Right atrium auricular region (tissue), 2 donors: ENCODE results near the gene TAS1R2. TPM values are rescaled to one million over a fixed set of nuclear protein-coding genes. Genes with fewer than 3 reads are reported as not detected.

Source experiments
- DNase-seq: peaks from one replicate; pipeline ENCODE4 v3.0.0-alpha.2; 2019; ENCODE audit warnings: low spot score
- H3K27ac ChIP-seq, 2 donors: fragments of 200-600 bp; sonication (generic); 1 replicate in 1 of 2; 2 replicates in 1 of 2; pipeline ENCODE4 v1.5.1; 2016 to 2019
- H3K27me3 ChIP-seq, 2 donors: fragments of 200-600 bp; sonication (generic); one replicate each; pipeline versions ENCODE4 v1.5.1 to v1.6.0; 2017 to 2019
- H3K36me3 ChIP-seq: fragments of 200-600 bp; sonication (generic); one replicate; pipeline ENCODE4 v1.5.1; 2016
- H3K4me1 ChIP-seq, 2 donors: fragments of 200-600 bp; sonication (generic); one replicate each; pipeline versions ENCODE4 v1.5.1 to v1.6.0; 2017 to 2019
- H3K4me3 ChIP-seq, 2 donors: fragments of 200-600 bp; sonication (generic); 1 replicate in 1 of 2; 2 replicates in 1 of 2; pipeline ENCODE4 v1.5.1; 2017 to 2019; ENCODE audit warnings: mild to moderate bottlenecking in 1 of 2, moderate library complexity in 1 of 2
- H3K9me3 ChIP-seq, 2 donors: fragments of 200-600 bp; sonication (generic); one replicate each; pipeline ENCODE4 v1.5.1; 2019
- total RNA-seq, 2 donors: library from RNA; depleted of rRNA; stranded (reverse); fragments of >200 nt; gene quantifications; one replicate each; pipeline ENCODE4 v1.1.0, GENCODE V29; 2016
- TF ChIP-seq, protein P1 (sequence below), 2 donors: fragments of 200-600 bp; sonication (generic); IDR thresholded peaks; one replicate each; pipeline ENCODE4 v1.5.1; 2019; ENCODE audit warnings: antibody characterized with exemption in 2 of 2

TAS1R2 gene
- total RNA-seq, 2 donors from 2014 or later: not detected

DNA sequence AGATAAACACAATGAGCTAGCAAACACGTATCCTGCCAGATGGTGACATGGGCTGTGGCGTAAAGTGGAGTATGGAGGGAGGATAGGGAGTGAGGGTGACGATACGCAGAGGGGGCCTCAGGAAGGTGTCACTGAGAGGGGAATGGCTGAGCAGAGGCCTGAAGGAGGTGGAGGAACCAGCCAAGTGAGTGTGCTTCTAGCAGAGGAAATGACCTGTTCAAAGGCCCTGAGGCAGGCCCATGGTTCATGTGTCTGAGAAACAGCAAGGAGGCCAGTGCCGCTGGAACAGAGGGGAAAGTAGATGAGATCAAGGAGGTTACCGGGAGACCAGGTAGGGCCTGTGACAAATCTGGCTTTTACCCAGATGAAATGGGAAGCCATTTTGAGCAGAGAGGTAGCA, 36.0 kb downstream of the TAS1R2 start:
- Histone ChIP-seq H3K36me3 (no peaks in the 10 kb centered on the region), H3K4me3 (no peak overlapping the region), H3K27ac (no peak overlapping the region), H3K27me3 (peaks cover 0 to 4% of the 10 kb centered on the region in 2 donors), H3K4me1 (no peaks in the 10 kb centered on the region), H3K9me3 (peaks cover 0 to 8% of the 10 kb centered on the region in 2 donors)
- TF ChIP-seq, protein P1, sequence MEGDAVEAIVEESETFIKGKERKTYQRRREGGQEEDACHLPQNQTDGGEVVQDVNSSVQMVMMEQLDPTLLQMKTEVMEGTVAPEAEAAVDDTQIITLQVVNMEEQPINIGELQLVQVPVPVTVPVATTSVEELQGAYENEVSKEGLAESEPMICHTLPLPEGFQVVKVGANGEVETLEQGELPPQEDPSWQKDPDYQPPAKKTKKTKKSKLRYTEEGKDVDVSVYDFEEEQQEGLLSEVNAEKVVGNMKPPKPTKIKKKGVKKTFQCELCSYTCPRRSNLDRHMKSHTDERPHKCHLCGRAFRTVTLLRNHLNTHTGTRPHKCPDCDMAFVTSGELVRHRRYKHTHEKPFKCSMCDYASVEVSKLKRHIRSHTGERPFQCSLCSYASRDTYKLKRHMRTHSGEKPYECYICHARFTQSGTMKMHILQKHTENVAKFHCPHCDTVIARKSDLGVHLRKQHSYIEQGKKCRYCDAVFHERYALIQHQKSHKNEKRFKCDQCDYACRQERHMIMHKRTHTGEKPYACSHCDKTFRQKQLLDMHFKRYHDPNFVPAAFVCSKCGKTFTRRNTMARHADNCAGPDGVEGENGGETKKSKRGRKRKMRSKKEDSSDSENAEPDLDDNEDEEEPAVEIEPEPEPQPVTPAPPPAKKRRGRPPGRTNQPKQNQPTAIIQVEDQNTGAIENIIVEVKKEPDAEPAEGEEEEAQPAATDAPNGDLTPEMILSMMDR (IDR thresholded peaks at IDR 0.05): no peak
- no peak for DNase-seq

DNA sequence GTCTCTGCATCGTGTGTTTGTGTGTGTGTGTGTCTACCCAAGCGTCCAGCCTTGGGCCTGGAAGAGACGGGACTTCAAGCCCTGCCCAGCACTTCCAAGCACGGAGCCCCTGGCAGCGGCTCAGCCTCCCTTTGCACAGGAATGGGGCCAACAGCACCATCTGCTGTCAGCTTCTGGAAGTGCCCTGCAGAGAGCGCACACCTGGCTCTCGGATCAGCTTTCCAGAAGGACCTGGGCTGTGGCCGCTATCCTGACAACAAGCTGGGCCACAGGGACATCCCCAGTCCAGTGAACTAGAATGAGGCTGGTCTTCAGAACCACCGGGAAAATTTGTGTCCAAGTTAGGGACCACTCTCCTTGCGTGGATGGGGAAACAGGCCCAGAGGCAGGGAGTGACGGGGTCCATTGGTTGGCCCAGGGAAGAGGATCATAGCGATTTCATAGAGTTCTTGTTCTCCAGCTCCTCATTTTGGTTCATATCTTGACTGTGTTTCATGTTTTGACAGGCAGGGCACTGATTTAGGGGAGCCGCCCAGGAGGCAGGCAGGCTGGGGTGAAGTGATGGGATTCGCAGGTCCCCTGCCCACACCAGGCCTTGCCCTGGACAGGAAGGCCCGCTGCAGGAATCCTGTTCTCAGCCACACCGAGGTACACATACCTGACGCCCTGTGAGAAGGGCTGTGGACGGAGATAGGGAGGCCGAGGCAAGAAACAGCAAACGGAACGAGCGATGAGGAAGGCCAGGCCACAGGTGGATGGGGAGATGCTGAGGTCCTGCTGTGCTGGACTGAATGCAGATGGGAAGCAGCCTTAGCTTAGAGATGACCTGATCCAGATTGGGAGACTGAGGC, 38.4 kb downstream of the TAS1R2 start:
- peak; percentile 61 for DNase-seq
- peaks cover 0 to 4% of the 10 kb centered on the region in 2 donors for H3K27me3 ChIP-seq
- no peak overlapping the region for H3K4me3 ChIP-seq
- no peaks in the 10 kb centered on the region for H3K36me3 ChIP-seq
- H3K9me3 ChIP-seq: no peaks in the 10 kb centered on the region
- no peaks in the 10 kb centered on the region for H3K4me1 ChIP-seq
- H3K27ac ChIP-seq: no peak overlapping the region
- TF ChIP-seq, protein P1 (IDR thresholded peaks at IDR 0.05): peak; percentile 79 to 93

DNA sequence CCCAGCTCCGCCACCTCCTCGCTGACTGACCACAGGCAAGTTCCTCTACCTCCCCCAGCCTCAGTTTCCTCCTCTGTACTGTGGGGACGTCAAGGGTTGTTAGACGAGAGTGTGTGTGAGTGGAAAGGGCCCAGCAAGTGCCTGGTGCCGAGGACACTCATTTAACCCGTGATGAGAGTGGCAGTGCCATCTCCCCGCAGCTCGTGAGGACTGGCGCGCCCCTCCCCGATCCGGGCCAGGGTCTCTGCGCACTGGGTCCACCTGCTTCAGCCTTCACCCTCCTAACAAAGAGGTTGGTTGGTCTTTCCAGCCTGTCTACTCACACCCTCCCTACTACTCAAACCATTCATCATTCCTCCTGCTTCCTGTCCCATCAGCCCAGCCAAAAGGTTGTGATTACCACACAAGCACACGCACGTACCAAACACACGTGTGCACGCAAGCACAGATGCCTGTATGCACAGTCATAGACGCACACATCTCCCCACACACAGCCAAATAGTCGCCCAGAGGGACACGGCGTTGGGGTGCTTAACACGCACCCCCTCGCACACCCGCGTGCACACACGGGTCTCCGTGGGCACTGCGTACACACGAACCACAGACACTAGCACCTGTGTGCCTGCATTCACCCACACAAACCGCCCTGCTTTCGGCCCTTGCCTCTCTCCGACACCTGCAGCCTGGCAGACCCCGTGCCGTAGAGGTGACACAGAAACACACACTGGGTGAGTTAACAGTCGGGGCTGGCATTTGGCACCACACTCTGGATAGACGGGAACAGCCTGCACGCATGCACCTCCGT, 39.3 kb downstream of the TAS1R2 start:
- H3K4me3 ChIP-seq: no peak overlapping the region
- no peaks in the 10 kb centered on the region for H3K9me3 ChIP-seq
- no peaks in the 10 kb centered on the region for H3K4me1 ChIP-seq
- TF ChIP-seq, protein P1 (IDR thresholded peaks at IDR 0.05): no peak
- DNase-seq: no peak
- no peak overlapping the region for H3K27ac ChIP-seq
- peaks cover 0 to 4% of the 10 kb centered on the region in 2 donors for H3K27me3 ChIP-seq
- no peaks in the 10 kb centered on the region for H3K36me3 ChIP-seq

DNA sequence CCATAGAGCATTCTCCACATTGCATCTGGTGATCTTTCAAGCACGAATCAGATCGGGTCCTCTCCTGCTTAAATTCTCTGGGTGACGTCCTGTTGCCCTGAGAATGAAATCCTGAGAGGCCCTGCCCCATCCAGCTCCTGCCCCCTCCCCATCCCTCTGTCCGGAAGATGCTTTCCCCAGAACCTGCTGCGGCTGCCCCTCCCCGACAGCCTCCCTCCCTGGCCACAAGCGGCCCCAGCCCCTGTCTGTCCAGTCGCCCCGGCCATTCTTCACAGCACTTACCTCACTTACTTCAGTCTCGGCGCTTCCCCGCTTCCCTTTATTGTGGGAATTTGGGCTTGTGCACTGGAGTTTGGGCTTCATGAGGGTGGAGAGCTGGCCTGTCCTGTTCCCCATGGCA, 40.3 kb downstream of the TAS1R2 start:
- H3K4me3 ChIP-seq: no peak overlapping the region
- TF ChIP-seq, protein P1 (IDR thresholded peaks at IDR 0.05): no peak
- H3K9me3 ChIP-seq: no peaks in the 10 kb centered on the region
- no peaks in the 10 kb centered on the region for H3K36me3 ChIP-seq
- H3K27me3 ChIP-seq: peaks cover 0 to 4% of the 10 kb centered on the region in 2 donors
- no peak for DNase-seq
- H3K27ac ChIP-seq: no peak overlapping the region
- no peaks in the 10 kb centered on the region for H3K4me1 ChIP-seq

DNA sequence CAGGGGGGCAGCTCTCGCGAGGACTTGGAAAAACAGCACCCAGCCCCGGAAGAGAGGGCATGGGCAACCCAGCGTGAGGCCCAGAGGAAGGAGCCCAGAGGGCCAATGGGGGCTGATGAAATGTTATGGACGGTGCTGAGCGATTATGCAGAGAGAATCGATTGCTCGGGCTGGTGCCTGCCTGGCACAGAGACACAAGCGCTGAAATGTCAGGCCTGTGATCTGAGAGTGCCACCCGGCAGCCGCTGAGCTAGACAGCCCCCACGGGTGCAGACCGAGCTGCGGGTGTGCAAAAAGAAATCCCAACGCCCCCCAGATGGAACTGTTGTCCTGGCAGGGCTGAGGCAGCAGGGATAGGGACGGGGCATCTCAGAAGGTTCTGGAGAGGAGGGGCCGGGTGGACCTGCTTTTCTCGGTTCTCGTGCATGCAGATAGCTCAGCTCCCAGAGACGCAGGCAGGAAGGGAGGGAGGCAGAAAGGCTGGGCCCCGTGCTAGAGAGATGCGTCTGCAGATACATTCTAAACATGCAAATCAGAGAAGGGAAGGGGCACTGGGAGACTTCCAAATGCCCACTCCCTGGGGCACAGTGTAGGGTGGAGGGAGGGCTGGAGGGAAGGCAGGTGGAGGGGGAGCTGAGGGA, 41.5 kb downstream of the TAS1R2 start:
- peaks cover 0 to 4% of the 10 kb centered on the region in 2 donors for H3K27me3 ChIP-seq
- no peak overlapping the region for H3K4me3 ChIP-seq
- no peaks in the 10 kb centered on the region for H3K36me3 ChIP-seq
- TF ChIP-seq, protein P1 (IDR thresholded peaks at IDR 0.05): no peak
- H3K9me3 ChIP-seq: no peaks in the 10 kb centered on the region
- H3K4me1 ChIP-seq: no peaks in the 10 kb centered on the region
- DNase-seq: no peak
- no peak overlapping the region for H3K27ac ChIP-seq
